Prostate gland (tissue), 2 donors: Measurements from ENCODE around the gene MDFI. TPM values are rescaled to one million over a fixed set of nuclear protein-coding genes. Genes with fewer than 3 reads are reported as not detected.
"Not testable (repeated sequence)": the region's sequence is repeated elsewhere in the genome, so short reads cannot be mapped to it uniquely, and the experiment has no call there.

Experiments
- DNase-seq: peaks from one replicate; pipeline ENCODE4 v3.0.0-alpha.2; 2019; ENCODE audit warnings: low spot score
- H3K27ac ChIP-seq, 2 donors: fragments of 200-600 bp; sonication (generic); 2 replicates each; pipeline ENCODE4 v1.5.1; 2017 to 2019
- H3K27me3 ChIP-seq: fragments of 200-600 bp; sonication (generic); replicated peaks from 2 replicates; pipeline ENCODE4 v1.5.1; 2019; ENCODE audit not compliant: insufficient read depth
- H3K36me3 ChIP-seq, 2 donors: fragments of 200-600 bp; sonication (generic); 1 replicate in 1 of 2; 2 replicates in 1 of 2; pipeline versions ENCODE4 v1.5.1 to v1.8.1; 2017 to 2019
- H3K4me1 ChIP-seq: fragments of 200-600 bp; sonication (generic); replicated peaks from 2 replicates; pipeline ENCODE4 v1.5.1; 2019
- H3K4me3 ChIP-seq, 2 donors: fragments of 200-600 bp; sonication (generic); 2 replicates each; pipeline ENCODE4 v1.5.1; 2017 to 2019
- H3K9me3 ChIP-seq: fragments of 200-600 bp; sonication (generic); 2 replicates; pipeline ENCODE4 v1.5.1; 2017
- POLR2A ChIP-seq: fragments of 450-650 bp; IDR thresholded peaks from one replicate; pipeline ENCODE4 v1.6.1; 2016; ENCODE audit warnings: antibody characterized with exemption, mild to moderate bottlenecking
- POLR2AphosphoS5 ChIP-seq: sonication (generic); formaldehyde crosslinking; IDR thresholded peaks from one replicate; pipeline ENCODE4 v1.6.1; 2017; ENCODE audit warnings: antibody characterized with exemption
- WGBS: methylation state at CpG from one replicate; pipeline ENCODE4 v1.1.5; 2018; 5-methylcytosine and 5-hydroxymethylcytosine counted together
- intact Hi-C: fragments of 100-400 bp; cut with DNase I; formaldehyde crosslinking; loops from one replicate; pipeline ENCODE4 v1.14.2; 2022
- total RNA-seq, 2 donors: library from RNA; depleted of rRNA; stranded (reverse); fragments of >200 nt; gene quantifications; one replicate each; pipeline ENCODE4 v1.1.0, GENCODE V29; 2016
- TF ChIP-seq, protein P1 (sequence below), 4 experiments: fragments of 200-600 bp in 2 of 4; fragments of 450-650 bp in 2 of 4; sonication (generic) in 2 of 4; IDR thresholded peaks; 1 replicate in 3 of 4; 2 replicates in 1 of 4; pipeline ENCODE4 v1.5.1; 2016 to 2019; ENCODE audit warnings: antibody characterized with exemption in 4 of 4, mild to moderate bottlenecking in 2 of 4, moderate library complexity in 2 of 4

Gene MDFI
- total RNA-seq, 2 donors from 2014 or later = 31.8 to 77.9 TPM

GRCh38 chr6:41607736-41608135, 30.5 kb upstream of the MDFI start:
- intact Hi-C loops = no loop called here
- no peak overlapping the region for H3K27ac ChIP-seq
- no peaks in the 10 kb centered on the region for H3K9me3 ChIP-seq
- no peaks in the 10 kb centered on the region for H3K27me3 ChIP-seq
- 85% methylated on average over 9 of the region's 9 CpGs for WGBS
- H3K36me3 ChIP-seq = no peaks in the 10 kb centered on the region
- TF ChIP-seq POLR2A (no peak), POLR2AphosphoS5 (no peak)
- TF ChIP-seq, protein P1, sequence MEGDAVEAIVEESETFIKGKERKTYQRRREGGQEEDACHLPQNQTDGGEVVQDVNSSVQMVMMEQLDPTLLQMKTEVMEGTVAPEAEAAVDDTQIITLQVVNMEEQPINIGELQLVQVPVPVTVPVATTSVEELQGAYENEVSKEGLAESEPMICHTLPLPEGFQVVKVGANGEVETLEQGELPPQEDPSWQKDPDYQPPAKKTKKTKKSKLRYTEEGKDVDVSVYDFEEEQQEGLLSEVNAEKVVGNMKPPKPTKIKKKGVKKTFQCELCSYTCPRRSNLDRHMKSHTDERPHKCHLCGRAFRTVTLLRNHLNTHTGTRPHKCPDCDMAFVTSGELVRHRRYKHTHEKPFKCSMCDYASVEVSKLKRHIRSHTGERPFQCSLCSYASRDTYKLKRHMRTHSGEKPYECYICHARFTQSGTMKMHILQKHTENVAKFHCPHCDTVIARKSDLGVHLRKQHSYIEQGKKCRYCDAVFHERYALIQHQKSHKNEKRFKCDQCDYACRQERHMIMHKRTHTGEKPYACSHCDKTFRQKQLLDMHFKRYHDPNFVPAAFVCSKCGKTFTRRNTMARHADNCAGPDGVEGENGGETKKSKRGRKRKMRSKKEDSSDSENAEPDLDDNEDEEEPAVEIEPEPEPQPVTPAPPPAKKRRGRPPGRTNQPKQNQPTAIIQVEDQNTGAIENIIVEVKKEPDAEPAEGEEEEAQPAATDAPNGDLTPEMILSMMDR (IDR thresholded peaks at IDR 0.05) = no peak
- no peaks in the 10 kb centered on the region for H3K4me1 ChIP-seq
- DNase-seq = no peak
- H3K4me3 ChIP-seq = no peak overlapping the region

GRCh38 chr6:41608443-41609151, 29.7 kb upstream of the MDFI start:
- Histone ChIP-seq H3K27ac (no peak overlapping the region), H3K9me3 (no peaks in the 10 kb centered on the region), H3K36me3 (no peaks in the 10 kb centered on the region), H3K4me1 (no peaks in the 10 kb centered on the region), H3K27me3 (no peaks in the 10 kb centered on the region), H3K4me3 (no peak overlapping the region)
- intact Hi-C loops = no loop called here
- TF ChIP-seq POLR2AphosphoS5 (no peak), POLR2A (no peak)
- TF ChIP-seq, protein P1 (IDR thresholded peaks at IDR 0.05) = no peak
- whole genome bisulfite sequencing = 88% methylated on average over 11 of the region's 11 CpGs
- DNase-seq = no peak

- Histone ChIP-seq H3K4me3 (no peak overlapping the region), H3K36me3 (no peaks in the 10 kb centered on the region), H3K4me1 (no peaks in the 10 kb centered on the region), H3K27ac (no peak overlapping the region), H3K9me3 (no peaks in the 10 kb centered on the region), H3K27me3 (no peaks in the 10 kb centered on the region)
- 83% methylated on average over 2 of the region's 2 CpGs for WGBS
- intact Hi-C loops = no loop called here
- no peak for TF ChIP-seq POLR2A
- TF ChIP-seq POLR2AphosphoS5 = no peak
- TF ChIP-seq, protein P1 (IDR thresholded peaks at IDR 0.05) = no peak
- no peak for DNase-seq
Measured at GRCh38 chr6:41614715-41615114, 23.6 kb upstream of the MDFI start.

GRCh38 chr6:41615311-41615710, 23.0 kb upstream of the MDFI start:
- no peak overlapping the region for H3K4me3 ChIP-seq
- H3K27me3 ChIP-seq = no peaks in the 10 kb centered on the region
- TF ChIP-seq, protein P1 (IDR thresholded peaks at IDR 0.05) = no peak
- H3K36me3 ChIP-seq = no peaks in the 10 kb centered on the region
- no peak overlapping the region for H3K27ac ChIP-seq
- intact Hi-C loops = no loop called here
- no peaks in the 10 kb centered on the region for H3K9me3 ChIP-seq
- 81% methylated on average over 7 of the region's 7 CpGs for WGBS
- no peaks in the 10 kb centered on the region for H3K4me1 ChIP-seq
- no peak for DNase-seq

- Histone ChIP-seq H3K4me1 (no peaks in the 10 kb centered on the region), H3K27me3 (no peaks in the 10 kb centered on the region), H3K36me3 (no peaks in the 10 kb centered on the region), H3K27ac (no peak overlapping the region), H3K9me3 (no peaks in the 10 kb centered on the region), H3K4me3 (no peak overlapping the region)
- DNase-seq = no peak
- TF ChIP-seq POLR2A (no peak), POLR2AphosphoS5 (no peak)
- TF ChIP-seq, protein P1 (IDR thresholded peaks at IDR 0.05) = no peak
- WGBS = 81% methylated on average over 3 of the region's 3 CpGs
- intact Hi-C loops = no loop called here
Measured at GRCh38 chr6:41618598-41618997, 19.7 kb upstream of the MDFI start.

DNA sequence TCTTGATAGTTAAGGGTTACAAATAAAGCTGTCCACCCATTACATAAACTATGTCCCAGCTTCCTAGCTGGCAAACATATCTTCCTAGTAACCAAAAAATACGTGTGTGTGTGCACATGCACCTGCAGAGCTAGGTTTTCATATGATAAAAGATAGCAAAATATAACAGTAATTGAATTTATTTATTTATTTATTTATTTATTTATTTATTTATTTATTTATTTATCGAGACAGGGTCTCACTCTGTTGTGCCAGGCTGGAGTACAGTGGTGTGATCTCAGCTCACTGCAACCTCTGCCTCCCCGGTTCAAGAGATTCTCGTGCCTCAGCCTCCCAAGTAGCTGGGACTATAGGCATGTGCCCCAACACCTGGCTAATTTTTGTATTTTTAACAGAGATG, 19.1 kb upstream of the MDFI start:
- H3K4me3 ChIP-seq, H3K4me1 ChIP-seq, H3K27ac ChIP-seq, H3K9me3 ChIP-seq, intact Hi-C loops, DNase-seq, H3K36me3 ChIP-seq, H3K27me3 ChIP-seq: not testable (repeated sequence)
- 77% methylated on average over 4 of the region's 4 CpGs for WGBS
